GM19438 (cell line): ENCODE measurements around the gene STRN3.
"Not testable (repeated sequence)": the region's sequence is repeated elsewhere in the genome, so short reads cannot be mapped to it uniquely, and the experiment has no call there.

Experiments
- ATAC-seq: cut with Tn5 transposase; IDR thresholded peaks from one replicate; pipeline ENCODE4 v1.9.1; 2021; ENCODE audit warnings: low read depth; ENCODE audit not compliant: unreplicated experiment

STRN3 gene

DNA sequence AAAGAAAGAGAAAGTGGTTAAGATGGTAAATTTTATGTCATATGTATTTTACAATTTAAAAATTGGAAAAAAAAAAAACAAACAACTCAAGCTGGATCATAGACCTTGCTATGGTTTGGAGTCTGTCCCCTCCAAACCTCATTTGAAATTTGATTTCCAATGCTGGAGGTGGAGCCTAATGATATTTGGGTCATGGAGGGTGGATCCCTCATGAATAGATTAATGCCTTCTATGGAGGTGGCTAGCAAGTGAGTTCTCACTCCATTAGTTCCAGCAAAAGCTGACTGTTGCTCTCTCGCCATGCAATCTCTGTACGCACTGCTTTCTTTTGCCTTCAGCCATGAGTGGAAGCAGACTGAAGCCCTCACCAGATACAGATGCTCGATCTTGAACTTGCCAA lies 22.9 kb downstream of the STRN3 start:
- no peak for ATAC-seq

- ATAC-seq: no peak
These were observed 24.9 kb downstream of the STRN3 start for GRCh38 chr14:31001339-31001658.

GRCh38 chr14:31000629-31001338 lies 25.4 kb downstream of the STRN3 start:
- no peak for ATAC-seq

- no peak for ATAC-seq
These were observed 27.0 kb downstream of the STRN3 start for GRCh38 chr14:30999038-30999773.

- no peak for ATAC-seq
These were observed 28.0 kb downstream of the STRN3 start for GRCh38 chr14:30998100-30998706.

GRCh38 chr14:30996892-30997659 lies 29.1 kb downstream of the STRN3 start:
- no peak for ATAC-seq

DNA sequence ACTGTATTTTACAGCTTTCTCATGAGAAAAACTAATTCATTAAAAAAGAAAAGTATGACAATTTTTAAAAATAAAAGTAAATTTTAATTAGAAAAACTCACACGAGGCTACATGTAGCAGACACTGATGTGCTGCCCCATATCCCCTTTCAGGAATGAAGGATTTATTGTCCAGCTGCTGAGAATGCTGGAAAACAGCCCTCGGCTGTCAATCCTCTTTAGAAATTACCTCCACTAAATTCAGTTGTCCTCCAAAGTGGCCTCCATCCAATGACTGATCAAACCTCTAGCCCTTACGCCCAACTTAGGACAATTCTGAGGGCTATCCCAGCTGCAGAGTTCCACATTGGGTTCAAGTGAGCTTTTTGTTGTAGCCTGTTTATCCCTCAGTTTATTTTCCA lies 30.5 kb downstream of the STRN3 start:
- no peak for ATAC-seq

DNA sequence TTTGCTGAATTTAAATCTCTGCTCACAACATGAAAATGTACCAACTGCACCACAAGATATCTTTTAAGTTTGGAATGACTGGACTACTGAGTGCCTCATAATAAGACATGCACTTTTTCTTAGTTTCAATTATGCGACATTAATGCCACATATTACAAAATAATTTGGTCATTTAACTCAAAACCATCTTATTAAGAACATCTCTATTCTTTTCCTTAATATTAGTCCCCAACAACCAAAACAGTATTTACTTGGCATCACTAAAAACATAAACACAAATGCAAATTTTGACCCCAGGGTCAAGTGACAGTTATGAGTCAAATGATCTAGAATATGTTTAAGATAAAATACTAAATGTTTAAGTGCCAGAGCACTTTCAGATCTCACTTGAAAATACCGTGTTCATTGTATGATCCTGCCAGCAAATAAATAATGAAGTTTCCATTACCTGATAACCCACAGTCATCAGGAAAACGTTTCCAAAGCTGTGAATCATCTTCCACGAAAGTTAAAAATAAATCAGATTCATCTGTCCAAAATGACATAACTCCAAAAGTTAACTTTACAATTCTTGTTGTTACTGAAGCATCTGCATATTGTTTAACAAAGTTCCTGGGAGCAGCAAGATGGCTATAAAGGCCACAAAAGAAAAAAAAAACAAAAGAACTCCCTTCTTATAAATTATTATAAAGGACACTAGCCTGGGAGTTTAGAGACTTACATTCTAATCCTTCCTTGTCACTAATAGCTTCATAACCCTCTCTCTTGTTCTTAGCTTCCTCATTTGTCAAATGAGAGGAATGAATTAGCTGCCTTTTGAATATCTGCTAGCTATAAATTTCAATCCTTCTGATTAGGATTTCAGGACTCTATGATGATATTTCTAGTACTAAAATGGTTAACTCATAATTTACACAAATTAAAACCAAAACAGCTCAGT lies 31.2 kb downstream of the STRN3 start:
- no peak for ATAC-seq

DNA sequence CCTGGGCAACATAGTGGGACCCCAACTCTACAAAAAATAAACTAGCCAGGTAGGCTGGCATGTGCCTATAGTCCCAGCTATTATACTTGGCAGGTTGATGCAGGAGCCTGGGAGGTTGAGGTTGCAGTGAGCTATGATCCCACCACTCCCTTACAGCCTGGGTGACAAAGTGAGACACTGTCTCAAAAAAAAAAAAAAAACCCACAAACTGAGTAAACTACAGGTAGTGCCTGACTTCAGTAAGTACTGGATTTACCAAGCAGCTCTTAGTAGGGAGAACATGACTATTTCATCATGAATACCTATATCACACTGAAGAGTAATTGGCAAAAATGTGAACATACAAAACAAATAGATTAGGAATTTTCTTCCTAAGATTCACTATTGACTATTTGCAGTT lies 33.1 kb downstream of the STRN3 start:
- ATAC-seq: no peak

DNA sequence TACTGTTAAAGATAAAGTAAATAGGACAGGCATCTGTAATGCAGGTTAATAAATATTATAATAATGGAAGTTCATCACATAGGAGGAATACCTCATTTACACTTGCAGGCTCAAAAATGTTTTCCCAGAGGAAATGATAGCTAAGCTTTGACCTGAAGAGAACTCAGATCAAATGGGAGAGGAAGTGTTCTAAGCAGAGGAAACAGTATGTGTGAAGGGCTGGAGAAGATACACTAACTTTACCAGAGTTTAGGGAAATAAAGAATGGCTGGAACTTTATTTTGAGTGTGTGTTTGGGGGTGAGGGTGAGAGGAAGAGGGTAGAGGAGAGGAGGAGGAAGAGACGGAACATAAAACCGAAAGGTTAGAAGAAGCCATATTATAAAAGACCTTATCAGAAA lies 34.8 kb downstream of the STRN3 start:
- no peak for ATAC-seq

DNA sequence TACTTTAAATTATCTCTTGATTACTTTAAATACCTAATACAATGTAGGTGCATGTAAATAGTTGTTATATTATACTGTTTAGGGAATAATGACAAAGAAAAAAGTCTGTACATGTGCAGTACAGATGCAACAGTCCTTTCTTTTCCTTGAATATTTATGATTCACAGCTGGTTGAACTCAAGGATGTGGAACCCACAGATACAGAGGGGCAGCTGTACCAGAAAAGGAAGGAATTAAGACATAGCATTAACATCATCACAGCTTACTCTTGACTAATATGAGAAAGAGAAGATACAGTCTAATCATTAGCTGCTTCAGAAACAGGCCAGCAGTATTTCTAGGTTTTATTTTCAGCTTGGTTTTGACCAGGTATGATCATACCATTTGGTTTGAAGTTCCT lies 35.4 kb downstream of the STRN3 start:
- ATAC-seq: no peak

DNA sequence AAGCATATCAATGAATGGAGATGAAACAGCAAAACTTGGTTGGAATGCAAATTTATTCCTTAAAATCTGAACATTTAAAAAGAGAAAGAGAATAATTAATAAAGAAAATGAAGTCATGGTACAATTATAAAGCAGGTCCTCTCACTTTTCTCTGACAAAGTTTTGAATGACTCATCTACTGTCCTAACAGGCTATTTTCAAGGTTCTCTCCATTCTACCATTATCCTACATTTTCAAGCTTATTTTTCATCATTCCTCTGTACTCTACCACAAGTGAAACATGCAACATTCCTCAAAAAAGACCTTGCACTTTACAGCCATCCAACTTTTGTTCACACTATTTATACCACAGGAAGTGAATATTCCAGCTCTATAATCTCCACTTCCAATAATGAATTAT lies 37.7 kb downstream of the STRN3 start:
- no peak for ATAC-seq

- ATAC-seq: no peak
These were observed 40.4 kb downstream of the STRN3 start for GRCh38 chr14:30985796-30986195.

- no peak for ATAC-seq
These were observed 42.3 kb downstream of the STRN3 start for GRCh38 chr14:30983858-30984257.

DNA sequence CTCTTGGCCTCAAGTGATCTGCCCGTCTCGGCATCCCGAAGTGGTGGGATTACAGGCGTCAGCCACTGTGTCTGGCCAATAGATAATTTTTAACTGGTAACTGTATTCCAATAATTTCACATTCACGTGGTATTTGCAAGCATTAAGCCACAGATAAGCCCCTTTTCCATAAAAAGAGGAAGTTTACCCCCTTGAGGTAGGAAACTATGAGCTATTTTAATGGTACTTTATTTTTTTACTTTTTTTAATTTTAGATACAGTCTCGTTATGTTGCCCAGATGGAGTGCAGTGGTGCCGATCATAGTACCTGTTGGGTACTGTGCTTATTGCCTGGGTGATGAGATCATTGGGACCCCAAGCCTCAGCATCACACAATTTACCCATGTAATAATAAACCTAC lies 43.6 kb downstream of the STRN3 start:
- no peak for ATAC-seq

- no peak for ATAC-seq
These were observed 45.2 kb downstream of the STRN3 start for GRCh38 chr14:30980980-30981379.

DNA sequence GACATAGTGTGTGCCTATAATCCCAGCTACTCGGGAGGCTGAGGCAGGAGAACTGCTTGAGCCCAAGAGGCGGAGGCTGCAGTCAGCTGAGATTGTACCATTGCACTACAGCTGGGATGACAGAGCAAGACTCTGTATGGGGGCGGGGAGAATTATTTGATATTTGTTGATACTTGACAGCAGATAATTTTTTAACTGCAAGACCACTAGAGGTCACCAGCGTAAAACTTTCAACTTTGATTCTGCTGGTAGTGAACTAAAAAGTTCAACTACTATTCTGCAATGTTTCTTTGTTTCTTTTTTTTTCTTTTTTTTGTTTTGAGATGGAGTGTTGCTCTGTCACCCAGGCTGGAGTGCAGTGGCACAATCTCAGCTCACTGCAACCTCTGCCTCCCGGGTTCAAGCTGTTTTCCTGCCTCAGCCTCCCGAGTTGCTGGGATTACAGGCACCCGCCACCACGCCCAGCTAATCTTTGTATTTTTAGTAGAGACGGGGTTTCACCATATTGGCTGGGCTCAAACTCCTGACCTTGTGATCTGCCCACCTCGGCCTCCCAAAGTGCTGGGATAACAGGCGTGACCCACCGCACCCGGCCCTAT lies 46.0 kb downstream of the STRN3 start:
- not testable (repeated sequence) for ATAC-seq

DNA sequence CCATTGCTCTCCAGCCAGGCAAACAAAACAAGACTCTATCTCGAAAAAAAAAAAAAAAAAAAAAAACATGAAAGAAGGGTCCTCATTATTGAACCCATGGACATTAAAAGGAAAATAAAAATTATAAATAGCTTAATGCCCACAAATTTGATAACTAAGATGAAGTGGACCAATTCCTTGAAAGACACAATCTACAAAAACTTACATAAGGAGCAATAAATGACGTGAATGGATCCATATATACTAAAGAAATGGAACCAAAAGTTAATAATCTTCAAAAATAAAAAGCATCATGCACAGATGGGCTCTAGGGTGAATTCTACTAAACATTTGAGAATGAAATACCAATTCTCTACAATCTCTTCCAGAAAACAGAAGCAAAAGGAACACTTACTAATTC lies 48.4 kb downstream of the STRN3 start:
- no peak for ATAC-seq

DNA sequence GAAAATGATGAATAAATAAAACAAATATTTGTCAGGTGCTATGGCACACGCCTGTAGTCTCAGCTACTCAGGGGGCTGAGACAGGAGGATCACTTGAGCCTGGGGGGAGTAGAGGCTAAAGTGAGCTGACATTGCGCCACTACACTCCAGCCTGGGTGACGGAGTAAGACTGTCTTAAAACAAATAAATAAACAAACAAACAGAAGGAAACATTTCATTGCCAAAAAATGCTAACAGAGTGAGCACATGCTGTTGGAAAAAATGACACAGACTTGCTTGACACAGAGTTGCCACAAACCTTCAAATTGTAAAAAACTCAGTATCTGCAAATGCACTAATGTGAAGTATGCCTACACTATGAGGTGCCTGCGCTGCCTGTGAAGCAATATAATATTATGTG lies 51.6 kb downstream of the STRN3 start:
- ATAC-seq: no peak
